Testis (tissue), 2 donors: ENCODE results near the gene LNX1.

Experiments
- CTCF ChIP-seq, 3 experiments: fragments of 450-650 bp in 2 of 3; fragments of 200-600 bp in 1 of 3; sonication (generic) in 1 of 3; IDR thresholded peaks; one replicate each; pipeline ENCODE4 v1.5.1; 2016 to 2019; ENCODE audit warnings: antibody characterized with exemption in 3 of 3, mild to moderate bottlenecking in 2 of 3, moderate library complexity in 1 of 3
- POLR2A ChIP-seq: fragments of 450-650 bp; IDR thresholded peaks from one replicate; pipeline ENCODE4 v1.6.1; 2017; ENCODE audit warnings: antibody characterized with exemption, mild to moderate bottlenecking, moderate library complexity

- no peak for TF ChIP-seq CTCF (IDR thresholded peaks at IDR 0.05)
- no peak for TF ChIP-seq POLR2A
Measured at GRCh38 chr4:53580274-53580673, 11.0 kb downstream of the LNX1 start.
